HepG2 (cell line): ENCODE data around the gene UST. TPM values are rescaled to one million over a fixed set of nuclear protein-coding genes. Genes with fewer than 3 reads are reported as not detected.

Experiments used
- ATAC-seq: fragments of 200-7000 bp; cut with Tn5 transposase; 3 replicates; pipeline ENCODE4 v1.9.1; 2020; ENCODE audit warnings: mild to moderate bottlenecking, moderate library complexity
- BruUV-seq: library from RNA; stranded (reverse); fragments of 400-500 nt; replicated peaks from 2 replicates; lab custom pipeline; 2021; lab: Mats Ljungman, UMichigan
- CTCF ChIA-PET: fragments of 300-600 bp; formaldehyde crosslinking; extraction: SDS; loops from one replicate; lab custom pipeline; 2021; ENCODE audit warnings: low total read pairs, inconsistent platforms, low intra/inter-chr PET ratio; lab: Yijun Ruan, JAX
- POLR2A ChIA-PET: fragments of 350-600 bp; sonication (Branson Sonifier 250); formaldehyde crosslinking; loops from one replicate; lab custom pipeline; 2020; ENCODE audit warnings: antibody characterized with exemption, inconsistent platforms; lab: Yijun Ruan, JAX
- DNase-seq: peaks from one replicate; pipeline ENCODE4 v3.0.0-alpha.2; 2015; ENCODE audit warnings: low spot score
- FAIRE-seq: peaks from 3 replicates; lab custom pipeline; 2011; peaks lifted over from hg19 to GRCh38; lab: Jason Lieb, UNC
- H2AFZ ChIP-seq: one replicate; pipeline ENCODE4 v1.6.1; 2011; ENCODE audit warnings: low read length, inconsistent platforms
- H3K27ac ChIP-seq: fragments of 300-600 bp; 3 replicates; pipeline ENCODE4 v1.8.0; 2011; ENCODE audit warnings: mixed run types, mild to moderate bottlenecking, mixed read lengths, low read length, inconsistent platforms; ENCODE audit not compliant: insufficient read depth; ENCODE audit errors: extremely low read length
- H3K27me3 ChIP-seq, 2 experiments: fragments of 200-600 bp in 1 of 2; 2 replicates in 1 of 2; 3 replicates in 1 of 2; pipeline versions ENCODE4 v1.6.0 to v1.8.0; 2011; ENCODE audit warnings: low read length in 2 of 2, mild to moderate bottlenecking in 2 of 2, moderate library complexity in 2 of 2, inconsistent platforms in 1 of 2; ENCODE audit not compliant: insufficient read depth in 2 of 2, control insufficient read depth in 1 of 2
- H3K36me3 ChIP-seq, 2 experiments: fragments of 200-600 bp in 1 of 2; replicated peaks in 1 of 2; 2 replicates in 1 of 2; 3 replicates in 1 of 2; pipeline versions ENCODE4 v1.5.1 to v1.8.0; 2011; ENCODE audit warnings: low read length in 2 of 2, inconsistent platforms in 1 of 2; ENCODE audit not compliant: insufficient read depth in 2 of 2, control insufficient read depth in 1 of 2
- H3K4me1 ChIP-seq: 2 replicates; pipeline ENCODE4 v1.5.1; 2012; ENCODE audit warnings: low read length, inconsistent platforms; ENCODE audit not compliant: insufficient read depth
- H3K4me2 ChIP-seq: 2 replicates; pipeline ENCODE4 v1.6.0; 2011; ENCODE audit warnings: low read depth, low read length, inconsistent platforms
- H3K4me3 ChIP-seq, 3 experiments: fragments of 200-600 bp in 1 of 3; sonication (generic), shearing (Covaris generic) in 1 of 3; replicated peaks in 1 of 3; 2 replicates each; pipeline ENCODE4 v1.5.1; 2011 to 2016; ENCODE audit warnings: low read length in 3 of 3, inconsistent platforms in 2 of 3, low read depth in 2 of 3, mild to moderate bottlenecking in 2 of 3, control low read depth in 1 of 3, mixed read lengths in 1 of 3; ENCODE audit not compliant: insufficient read depth in 1 of 3
- H3K79me2 ChIP-seq: one replicate; pipeline ENCODE4 v1.6.1; 2011; ENCODE audit warnings: low read length, inconsistent platforms; ENCODE audit not compliant: insufficient read depth
- H3K9ac ChIP-seq: 2 replicates; pipeline ENCODE4 v1.6.0; 2011; ENCODE audit warnings: mild to moderate bottlenecking, low read depth, low read length, inconsistent platforms; ENCODE audit not compliant: insufficient read depth
- H3K9me3 ChIP-seq: 2 replicates; pipeline ENCODE4 v1.5.1; 2012; ENCODE audit warnings: mild to moderate bottlenecking, low read length
- H4K20me1 ChIP-seq: 2 replicates; pipeline ENCODE4 v1.6.0; 2011; ENCODE audit warnings: inconsistent platforms, mild to moderate bottlenecking, low read length, moderate library complexity; ENCODE audit not compliant: insufficient read depth
- CSRNP2 ChIP-seq: sonication (generic); formaldehyde crosslinking; conservative IDR thresholded peaks from 2 replicates; pipeline ENCODE4 v1.8.0; 2022; ENCODE audit warnings: low read depth, missing genetic modification reagents
- KDM1A ChIP-seq: IDR thresholded peaks from 2 replicates; pipeline ENCODE4 v1.6.1; 2016; ENCODE audit warnings: missing compliant biosample characterization
- KLF11 ChIP-seq: IDR thresholded peaks from 2 replicates; pipeline ENCODE4 v1.6.1; 2016; ENCODE audit warnings: missing compliant biosample characterization
- MED13 ChIP-seq: sonication (generic); formaldehyde crosslinking; IDR thresholded peaks from 2 replicates; pipeline ENCODE4 v1.5.0; 2020; ENCODE audit warnings: missing genetic modification reagents
- PBX2 ChIP-seq: IDR thresholded peaks from 2 replicates; pipeline ENCODE4 v1.6.1; 2016; ENCODE audit warnings: control low read depth
- ZMAT3 ChIP-seq: sonication (generic); formaldehyde crosslinking; conservative IDR thresholded peaks from 2 replicates; pipeline ENCODE4 v1.7.0; 2021; ENCODE audit warnings: missing genetic modification reagents
- ZNF329 ChIP-seq: sonication (generic); formaldehyde crosslinking; IDR thresholded peaks from 2 replicates; pipeline ENCODE4 v1.9.0; 2021; ENCODE audit warnings: low read depth, mild to moderate bottlenecking, missing genetic modification reagents
- WGBS: methylation state at CpG from one replicate; pipeline ENCODE4 v1.1.6; 2017; ENCODE audit warnings: low lambda C conversion rate; 5-methylcytosine and 5-hydroxymethylcytosine counted together
- in situ Hi-C: cut with HindIII; loops from 2 replicates; pipeline ENCODE4 v1.10.0; 2017; ENCODE audit warnings: low pct_unique_long_range_greater_than_20kb; ENCODE audit not compliant: extremely low pct_ligation_motif_present
- intact Hi-C: fragments of 100-400 bp; cut with micrococcal nuclease; formaldehyde crosslinking; loops from one replicate; pipeline ENCODE4 v1.10.0; 2022; ENCODE audit not compliant: unreplicated experiment
- polyA plus RNA-seq, 8 experiments: library from polyadenylated mRNA; depleted of rRNA in 3 of 8; stranded (reverse) in 7 of 8; unstranded in 1 of 8; fragments of >200 nt; fragmentation: Illumina TruSeq in 4 of 8; extraction: Trizol in 4 of 8; gene quantifications; 2 replicates each; pipeline versions ENCODE4 v1.2.1 to v1.2.3, GENCODE V29; 2011 to 2016; ENCODE audit warnings: low read depth in 4 of 8, missing spikeins in 1 of 8, mixed read lengths in 1 of 8; ENCODE audit not compliant: insufficient read depth in 1 of 8
- total RNA-seq, 5 experiments: library from RNA; depleted of rRNA; stranded (reverse); fragments of >200 nt; fragmentation: Illumina TruSeq; extraction: Trizol; gene quantifications; 2 replicates each; pipeline ENCODE4 v1.2.3, GENCODE V29; 2016; ENCODE audit warnings: low read depth in 1 of 5
- TF ChIP-seq, protein P1 (sequence below): sonication (generic); formaldehyde crosslinking; IDR thresholded peaks from 2 replicates; pipeline ENCODE4 v1.5.1; 2020; ENCODE audit warnings: mild to moderate bottlenecking, missing genetic modification reagents, borderline replicate concordance
- TF ChIP-seq, protein P2 (sequence below): sonication (generic); formaldehyde crosslinking; IDR thresholded peaks from 2 replicates; pipeline ENCODE4 v1.4.0; 2020; ENCODE audit warnings: missing genetic modification reagents, borderline replicate concordance

The UST gene
- total and polyA plus RNA-seq, 2 of the 13 experiments (the other 11 are each of a cell fraction or from before 2014, with no cell fraction given) = 0.27 TPM; not detected in 1

DNA sequence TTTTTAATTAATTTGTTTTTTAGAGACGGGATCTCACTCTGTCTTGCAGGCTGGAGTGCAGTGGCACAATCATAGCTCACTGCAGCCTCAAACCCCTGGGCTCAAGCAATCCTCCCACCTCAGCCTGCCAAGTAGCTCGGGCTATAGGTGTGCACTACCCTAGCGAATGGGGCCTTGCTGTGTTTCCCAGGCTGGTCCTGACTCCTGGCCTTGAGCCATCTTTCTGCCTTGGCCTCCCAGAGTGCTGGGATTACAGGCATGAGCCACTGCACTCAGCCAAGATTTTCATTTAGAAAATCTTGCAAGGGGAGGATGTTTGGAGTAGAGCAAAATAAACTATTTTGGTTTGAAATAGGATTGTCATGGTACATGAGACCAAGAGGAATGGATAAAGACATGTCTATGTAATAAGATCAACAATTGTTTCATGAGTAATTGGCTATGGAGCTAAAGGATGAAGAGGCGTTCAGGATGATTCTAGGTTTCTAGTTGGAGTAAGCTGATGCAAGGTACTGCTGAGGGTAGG, 237.8 kb downstream of the UST start:
- 2% methylated on average over 4 of the region's 4 CpGs for WGBS
- Histone ChIP-seq H3K9me3 (no peaks in the 10 kb centered on the region), H3K4me1 (peaks cover 14% of the 10 kb centered on the region), H3K79me2 (no peaks in the 10 kb centered on the region), H3K36me3 (no peaks in the 10 kb centered on the region), H3K4me2 (no peak overlapping the region), H3K9ac (no peak overlapping the region), H2AFZ (no peak overlapping the region), H3K27me3 (peaks cover 3 to 32% of the 10 kb centered on the region in 2 experiments; a peak in 3 of 5 replicates), H3K4me3 (no peak overlapping the region), H4K20me1 (no peaks in the 10 kb centered on the region), H3K27ac (no peak overlapping the region)
- intact Hi-C loops = no loop called here
- ATAC-seq (no peak), DNase-seq (no peak), FAIRE-seq (no peak)
- TF ChIP-seq MED13 (CRISPR knock-in tag) (no peak), CSRNP2 (CRISPR knock-in tag) (no peak), ZNF329 (CRISPR knock-in tag) (no peak), PBX2 (CRISPR knock-in tag) (no peak), KDM1A (CRISPR knock-in tag) (no peak), ZMAT3 (CRISPR knock-in tag) (no peak), KLF11 (CRISPR knock-in tag) (no peak)
- TF ChIP-seq, protein P1, sequence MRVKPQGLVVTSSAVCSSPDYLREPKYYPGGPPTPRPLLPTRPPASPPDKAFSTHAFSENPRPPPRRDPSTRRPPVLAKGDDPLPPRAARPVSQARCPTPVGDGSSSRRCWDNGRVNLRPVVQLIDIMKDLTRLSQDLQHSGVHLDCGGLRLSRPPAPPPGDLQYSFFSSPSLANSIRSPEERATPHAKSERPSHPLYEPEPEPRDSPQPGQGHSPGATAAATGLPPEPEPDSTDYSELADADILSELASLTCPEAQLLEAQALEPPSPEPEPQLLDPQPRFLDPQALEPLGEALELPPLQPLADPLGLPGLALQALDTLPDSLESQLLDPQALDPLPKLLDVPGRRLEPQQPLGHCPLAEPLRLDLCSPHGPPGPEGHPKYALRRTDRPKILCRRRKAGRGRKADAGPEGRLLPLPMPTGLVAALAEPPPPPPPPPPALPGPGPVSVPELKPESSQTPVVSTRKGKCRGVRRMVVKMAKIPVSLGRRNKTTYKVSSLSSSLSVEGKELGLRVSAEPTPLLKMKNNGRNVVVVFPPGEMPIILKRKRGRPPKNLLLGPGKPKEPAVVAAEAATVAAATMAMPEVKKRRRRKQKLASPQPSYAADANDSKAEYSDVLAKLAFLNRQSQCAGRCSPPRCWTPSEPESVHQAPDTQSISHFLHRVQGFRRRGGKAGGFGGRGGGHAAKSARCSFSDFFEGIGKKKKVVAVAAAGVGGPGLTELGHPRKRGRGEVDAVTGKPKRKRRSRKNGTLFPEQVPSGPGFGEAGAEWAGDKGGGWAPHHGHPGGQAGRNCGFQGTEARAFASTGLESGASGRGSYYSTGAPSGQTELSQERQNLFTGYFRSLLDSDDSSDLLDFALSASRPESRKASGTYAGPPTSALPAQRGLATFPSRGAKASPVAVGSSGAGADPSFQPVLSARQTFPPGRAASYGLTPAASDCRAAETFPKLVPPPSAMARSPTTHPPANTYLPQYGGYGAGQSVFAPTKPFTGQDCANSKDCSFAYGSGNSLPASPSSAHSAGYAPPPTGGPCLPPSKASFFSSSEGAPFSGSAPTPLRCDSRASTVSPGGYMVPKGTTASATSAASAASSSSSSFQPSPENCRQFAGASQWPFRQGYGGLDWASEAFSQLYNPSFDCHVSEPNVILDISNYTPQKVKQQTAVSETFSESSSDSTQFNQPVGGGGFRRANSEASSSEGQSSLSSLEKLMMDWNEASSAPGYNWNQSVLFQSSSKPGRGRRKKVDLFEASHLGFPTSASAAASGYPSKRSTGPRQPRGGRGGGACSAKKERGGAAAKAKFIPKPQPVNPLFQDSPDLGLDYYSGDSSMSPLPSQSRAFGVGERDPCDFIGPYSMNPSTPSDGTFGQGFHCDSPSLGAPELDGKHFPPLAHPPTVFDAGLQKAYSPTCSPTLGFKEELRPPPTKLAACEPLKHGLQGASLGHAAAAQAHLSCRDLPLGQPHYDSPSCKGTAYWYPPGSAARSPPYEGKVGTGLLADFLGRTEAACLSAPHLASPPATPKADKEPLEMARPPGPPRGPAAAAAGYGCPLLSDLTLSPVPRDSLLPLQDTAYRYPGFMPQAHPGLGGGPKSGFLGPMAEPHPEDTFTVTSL = no peak
- TF ChIP-seq, protein P2, sequence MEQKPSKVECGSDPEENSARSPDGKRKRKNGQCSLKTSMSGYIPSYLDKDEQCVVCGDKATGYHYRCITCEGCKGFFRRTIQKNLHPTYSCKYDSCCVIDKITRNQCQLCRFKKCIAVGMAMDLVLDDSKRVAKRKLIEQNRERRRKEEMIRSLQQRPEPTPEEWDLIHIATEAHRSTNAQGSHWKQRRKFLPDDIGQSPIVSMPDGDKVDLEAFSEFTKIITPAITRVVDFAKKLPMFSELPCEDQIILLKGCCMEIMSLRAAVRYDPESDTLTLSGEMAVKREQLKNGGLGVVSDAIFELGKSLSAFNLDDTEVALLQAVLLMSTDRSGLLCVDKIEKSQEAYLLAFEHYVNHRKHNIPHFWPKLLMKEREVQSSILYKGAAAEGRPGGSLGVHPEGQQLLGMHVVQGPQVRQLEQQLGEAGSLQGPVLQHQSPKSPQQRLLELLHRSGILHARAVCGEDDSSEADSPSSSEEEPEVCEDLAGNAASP (CRISPR knock-in tag) = no peak
- in situ Hi-C loops = no loop called here
- no TSS peak for BruUV-seq
- POLR2A ChIA-PET = no interaction called here
- CTCF ChIA-PET = no interaction called here
